Ovary (tissue), 9 donors: Measurements from ENCODE around the gene FOLR1. TPM values are rescaled to one million over a fixed set of nuclear protein-coding genes. Genes with fewer than 3 reads are reported as not detected.

Source experiments
- DNase-seq, 5 donors: peaks; one replicate each; pipeline ENCODE4 v3.0.0-alpha.2; 2019 to 2020
- H3K27ac ChIP-seq, 2 donors: fragments of 200-600 bp; one replicate each; pipeline versions ENCODE4 v1.5.1 to v1.8.0; 2019 to 2022
- H3K27me3 ChIP-seq: fragments of 200-600 bp; one replicate; pipeline ENCODE4 v1.8.0; 2022
- H3K36me3 ChIP-seq: fragments of 200-600 bp; sonication (generic); one replicate; pipeline ENCODE4 v1.5.1; 2019
- H3K4me1 ChIP-seq: one replicate; pipeline ENCODE4 v1.8.1; 2013; ENCODE audit warnings: mild to moderate bottlenecking, moderate library complexity; ENCODE audit not compliant: insufficient read depth
- H3K4me3 ChIP-seq: fragments of 200-600 bp; sonication (generic); one replicate; pipeline ENCODE4 v1.5.1; 2017
- H3K9me3 ChIP-seq, 2 donors: fragments of 200-600 bp in 1 of 2; sonication (generic) in 1 of 2; one replicate each; pipeline versions ENCODE4 v1.5.1 to v1.8.1; 2013 to 2019; ENCODE audit warnings: mild to moderate bottlenecking in 1 of 2, moderate library complexity in 1 of 2
- EP300 ChIP-seq: sonication (generic); formaldehyde crosslinking; IDR thresholded peaks from one replicate; pipeline ENCODE4 v1.6.1; 2017; ENCODE audit warnings: antibody characterized with exemption
- POLR2A ChIP-seq: fragments of 450-650 bp; IDR thresholded peaks from one replicate; pipeline ENCODE4 v1.6.1; 2017; ENCODE audit warnings: antibody characterized with exemption, mild to moderate bottlenecking, moderate library complexity
- WGBS, 3 donors: extraction: QIAGEN DNeasy Blood & Tissue Kit in 1 of 3; methylation state at CpG; one replicate each; pipeline versions ENCODE4 v1.1.5 to v1.1.7; 2013 to 2017; 5-methylcytosine and 5-hydroxymethylcytosine counted together
- intact Hi-C, 4 donors: fragments of 100-400 bp; cut with DNase I; formaldehyde crosslinking; loops; one replicate each; pipeline versions ENCODE4 v1.11.0 to v1.15.1; 2022 to 2023
- polyA plus RNA-seq, 2 donors: library from polyadenylated mRNA; stranded (reverse); fragments of 200-250 nt in 1 of 2; fragments of 350-450 nt in 1 of 2; fragmentation: Illumina TruSeq in 1 of 2; extraction: RNeasy Lipid Tissue Mini Kit (QIAGEN cat#74804) in 1 of 2; gene quantifications; one replicate each; pipeline ENCODE4 v1.2.3, GENCODE V29; 2013 to 2014
- total RNA-seq, 7 donors: library from RNA; depleted of rRNA in 2 of 7; stranded (reverse); fragments of >200 nt in 2 of 7; fragmentation: NEBNext Ultra II Directional in 3 of 7; extraction: Animal tissue kit (Norgen Biotek cat#: 25700) in 3 of 7; gene quantifications; one replicate each; pipeline versions ENCODE4 v1.1.0 to v1.2.4, GENCODE V29; 2016 to 2023
- TF ChIP-seq, protein P1 (sequence below), 3 donors: fragments of 450-650 bp in 2 of 3; fragments of 200-600 bp in 1 of 3; IDR thresholded peaks; one replicate each; pipeline versions ENCODE4 v1.5.1 to v1.8.0; 2016 to 2022; ENCODE audit warnings: antibody characterized with exemption in 3 of 3, mild to moderate bottlenecking in 1 of 3
- donor health status: DM: no; HTN: no; CAD: no; lungs with moderate emphysema.
- donor health status: DM: no; HTN: no; CAD: no.
- donor health status: Bipolar disorder and iron deficiency.
- donor health status: DM: yes; HTN: yes; CAD: no.
- donor health status: DM: no; HTN: no; CAD: no.
- donor health status: DM: yes; HTN: yes; CAD: no.

FOLR1 gene
- total and polyA plus RNA-seq, 9 donors = 0.31 to 108 (median 4.3) TPM; not detected in 1

DNA sequence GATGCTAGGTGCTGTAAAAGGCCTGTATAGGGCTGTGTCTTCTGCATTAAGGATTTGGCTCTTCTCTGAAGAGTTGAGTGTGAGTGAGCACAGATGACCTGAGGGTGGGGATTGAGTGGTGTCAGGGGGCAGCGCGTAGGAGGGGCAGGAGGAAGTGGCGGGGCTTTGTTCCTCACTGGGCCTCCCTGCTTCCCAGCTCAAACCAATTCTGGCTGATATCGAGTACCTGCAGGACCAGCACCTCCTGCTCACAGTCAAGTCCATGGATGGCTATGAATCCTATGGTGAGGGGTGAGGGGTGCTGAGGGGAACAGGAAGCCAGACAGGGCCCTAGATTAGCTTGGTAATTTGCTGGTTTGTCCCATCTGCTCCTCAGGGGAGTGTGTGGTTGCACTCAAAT is 43.0 kb downstream of the FOLR1 start:
- Histone ChIP-seq H3K4me1 (peaks cover 4% of the 10 kb centered on the region), H3K9me3 (no peaks in the 10 kb centered on the region), H3K27me3 (no peaks in the 10 kb centered on the region), H3K27ac (no peak overlapping the region), H3K4me3 (no peak overlapping the region), H3K36me3 (no peaks in the 10 kb centered on the region)
- no peak for DNase-seq
- 82 to 85% (median 84%) methylated on average over 4 of the region's 4 CpGs for WGBS, 3 donors
- intact Hi-C loops = no loop called here
- TF ChIP-seq EP300 (no peak), POLR2A (peak; percentile 7)
- TF ChIP-seq, protein P1, sequence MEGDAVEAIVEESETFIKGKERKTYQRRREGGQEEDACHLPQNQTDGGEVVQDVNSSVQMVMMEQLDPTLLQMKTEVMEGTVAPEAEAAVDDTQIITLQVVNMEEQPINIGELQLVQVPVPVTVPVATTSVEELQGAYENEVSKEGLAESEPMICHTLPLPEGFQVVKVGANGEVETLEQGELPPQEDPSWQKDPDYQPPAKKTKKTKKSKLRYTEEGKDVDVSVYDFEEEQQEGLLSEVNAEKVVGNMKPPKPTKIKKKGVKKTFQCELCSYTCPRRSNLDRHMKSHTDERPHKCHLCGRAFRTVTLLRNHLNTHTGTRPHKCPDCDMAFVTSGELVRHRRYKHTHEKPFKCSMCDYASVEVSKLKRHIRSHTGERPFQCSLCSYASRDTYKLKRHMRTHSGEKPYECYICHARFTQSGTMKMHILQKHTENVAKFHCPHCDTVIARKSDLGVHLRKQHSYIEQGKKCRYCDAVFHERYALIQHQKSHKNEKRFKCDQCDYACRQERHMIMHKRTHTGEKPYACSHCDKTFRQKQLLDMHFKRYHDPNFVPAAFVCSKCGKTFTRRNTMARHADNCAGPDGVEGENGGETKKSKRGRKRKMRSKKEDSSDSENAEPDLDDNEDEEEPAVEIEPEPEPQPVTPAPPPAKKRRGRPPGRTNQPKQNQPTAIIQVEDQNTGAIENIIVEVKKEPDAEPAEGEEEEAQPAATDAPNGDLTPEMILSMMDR (IDR thresholded peaks at IDR 0.05) = no peak

DNA sequence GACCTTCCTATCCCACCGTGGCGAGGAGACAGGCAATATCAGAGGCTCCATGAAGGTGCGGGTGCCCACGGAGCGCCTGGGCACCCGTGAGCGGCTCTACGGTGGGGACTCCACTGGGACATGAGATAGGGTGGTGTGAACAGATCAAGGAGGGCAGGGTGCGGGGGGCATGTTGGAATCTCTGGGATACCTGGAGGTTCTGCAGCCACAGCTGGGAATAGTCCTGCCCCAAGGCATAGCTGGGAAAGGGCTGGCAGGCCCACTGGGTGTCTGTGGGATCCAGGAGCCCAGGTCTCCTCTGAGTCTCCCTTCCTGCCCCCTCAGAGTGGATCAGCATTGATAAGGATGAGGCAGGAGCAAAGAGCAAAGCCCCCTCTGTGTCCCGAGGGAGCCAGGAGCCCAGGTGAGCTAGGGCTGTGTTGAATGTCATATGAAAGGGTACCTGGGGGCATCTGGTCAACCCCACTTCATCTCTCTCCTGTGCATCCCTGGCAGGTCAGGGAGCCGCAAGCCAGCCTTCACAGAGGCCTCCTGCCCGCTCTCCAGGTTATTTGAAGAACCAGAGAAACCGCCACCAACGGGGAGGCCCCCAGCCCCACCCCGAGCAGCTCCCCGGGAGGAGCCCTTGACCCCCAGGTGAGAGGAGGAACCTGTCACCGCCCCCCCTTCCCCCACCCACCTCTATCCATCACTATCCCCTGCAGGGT is 43.6 kb downstream of the FOLR1 start:
- 77 to 89% (median 81%) methylated on average over 15 to 17 of the region's 17 CpGs for WGBS, 3 donors
- no peak for TF ChIP-seq EP300
- TF ChIP-seq, protein P1 (IDR thresholded peaks at IDR 0.05) = no peak
- no peak for TF ChIP-seq POLR2A
- no peak overlapping the region for H3K4me3 ChIP-seq
- intact Hi-C loops = no loop called here
- no peak for DNase-seq
- no peaks in the 10 kb centered on the region for H3K27me3 ChIP-seq
- H3K27ac ChIP-seq = no peak overlapping the region
- no peaks in the 10 kb centered on the region for H3K9me3 ChIP-seq
- H3K4me1 ChIP-seq = peaks cover 7% of the 10 kb centered on the region
- no peaks in the 10 kb centered on the region for H3K36me3 ChIP-seq

DNA sequence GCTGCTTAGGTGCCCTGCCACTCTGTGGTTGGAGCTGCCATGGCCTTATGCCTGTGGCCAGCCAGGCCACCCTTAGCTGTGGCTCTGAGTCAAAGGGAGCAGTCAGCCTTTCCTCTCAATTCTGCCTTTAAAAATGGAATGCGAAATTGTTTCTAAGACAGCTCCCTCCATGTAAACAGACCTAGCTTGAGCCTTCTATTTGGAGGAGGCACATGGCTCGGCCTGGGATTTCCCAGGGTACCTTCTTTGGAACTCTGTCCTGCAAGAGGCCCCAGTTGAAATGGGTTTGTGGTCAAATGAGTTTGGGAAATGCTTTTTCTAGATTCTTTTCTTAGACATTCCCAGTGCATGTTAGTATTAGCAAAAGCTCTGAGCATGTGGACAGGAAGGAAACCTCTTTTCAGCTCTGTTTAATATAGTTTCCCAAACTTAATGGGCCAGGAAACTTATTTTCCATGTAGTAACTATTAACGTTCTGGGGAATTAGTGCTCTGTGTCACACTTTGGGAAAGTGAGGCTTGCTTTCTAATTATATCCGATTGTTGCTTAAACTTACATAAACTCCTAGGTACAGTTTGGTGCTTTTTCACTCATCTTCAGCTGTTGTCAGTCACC is 44.2 kb downstream of the FOLR1 start:
- Histone ChIP-seq H3K27me3 (no peaks in the 10 kb centered on the region), H3K27ac (no peak overlapping the region), H3K4me3 (no peak overlapping the region), H3K36me3 (no peaks in the 10 kb centered on the region), H3K9me3 (no peaks in the 10 kb centered on the region), H3K4me1 (peaks cover 11% of the 10 kb centered on the region)
- TF ChIP-seq EP300 (no peak), POLR2A (no peak)
- TF ChIP-seq, protein P1 (IDR thresholded peaks at IDR 0.05) = no peak
- WGBS, 3 donors = 61 to 66% (median 64%) methylated on average over 4 of the region's 4 CpGs
- DNase-seq = no peak
- intact Hi-C loops = no loop called here

DNA sequence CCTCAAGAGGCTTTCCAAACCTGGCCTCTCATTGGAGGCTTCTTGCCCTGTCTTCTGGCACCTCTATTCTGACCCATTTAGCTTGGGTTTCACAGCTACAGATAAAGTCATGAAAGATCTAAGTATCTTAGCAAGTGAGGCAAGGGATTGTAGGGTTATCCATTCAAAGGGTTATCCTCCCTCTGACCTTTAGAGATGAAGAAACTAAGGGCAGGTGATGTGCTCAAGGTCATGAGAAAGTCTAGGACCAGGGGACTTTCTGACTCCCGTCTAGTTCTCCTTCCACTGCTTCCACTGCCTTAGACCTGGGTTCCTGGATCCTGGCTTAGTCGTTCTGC is 44.8 kb downstream of the FOLR1 start:
- no peak for DNase-seq
- H3K4me1 ChIP-seq = peaks cover 11% of the 10 kb centered on the region
- WGBS, 3 donors = 68 to 79% (median 75%) methylated on average over 2 of the region's 2 CpGs
- TF ChIP-seq, protein P1 (IDR thresholded peaks at IDR 0.05) = no peak
- no peak for TF ChIP-seq EP300
- no peaks in the 10 kb centered on the region for H3K9me3 ChIP-seq
- H3K27ac ChIP-seq = no peak overlapping the region
- H3K36me3 ChIP-seq = no peaks in the 10 kb centered on the region
- intact Hi-C loops = no loop called here
- H3K4me3 ChIP-seq = no peak overlapping the region
- no peaks in the 10 kb centered on the region for H3K27me3 ChIP-seq
